HG03196 (cell line): ENCODE measurements around the gene CDCA8.

Experiments
- ATAC-seq: cut with Tn5 transposase; IDR thresholded peaks from one replicate; pipeline ENCODE4 v1.9.1; 2021; ENCODE audit not compliant: unreplicated experiment

Gene CDCA8

GRCh38 chr1:37692078-37692833, at the start of gene CDCA8:
Gene CDCA8, plus strand, starts transcription at chr1:37692516. Its CDS starts 175 bp downstream, at chr1:37692691.
- peak; percentile 70 for ATAC-seq

GRCh38 chr1:37647281-37647680, 45.0 kb upstream of the CDCA8 start:
- ATAC-seq: no peak

- no peak for ATAC-seq
These were observed 42.1 kb upstream of the CDCA8 start for GRCh38 chr1:37650173-37650572.

GRCh38 chr1:37650721-37651120, 41.6 kb upstream of the CDCA8 start:
- ATAC-seq: no peak

GRCh38 chr1:37651803-37652202, 40.5 kb upstream of the CDCA8 start:
- no peak for ATAC-seq

- no peak for ATAC-seq
These were observed 39.3 kb upstream of the CDCA8 start for GRCh38 chr1:37652976-37653375.

GRCh38 chr1:37653906-37654305, 38.4 kb upstream of the CDCA8 start:
- no peak for ATAC-seq

- no peak for ATAC-seq
These were observed 37.0 kb upstream of the CDCA8 start for GRCh38 chr1:37655274-37655673.

GRCh38 chr1:37656026-37656425, 36.3 kb upstream of the CDCA8 start:
- ATAC-seq: no peak

- no peak for ATAC-seq
These were observed 35.4 kb upstream of the CDCA8 start for GRCh38 chr1:37656881-37657280.

- no peak for ATAC-seq
These were observed 34.5 kb upstream of the CDCA8 start for GRCh38 chr1:37657620-37658412.

- ATAC-seq: no peak
These were observed 33.8 kb upstream of the CDCA8 start for GRCh38 chr1:37658486-37658885.

- no peak for ATAC-seq
These were observed 31.7 kb upstream of the CDCA8 start for GRCh38 chr1:37660664-37661063.

GRCh38 chr1:37661401-37661800, 30.9 kb upstream of the CDCA8 start:
- no peak for ATAC-seq

GRCh38 chr1:37662031-37662755, 30.1 kb upstream of the CDCA8 start:
- ATAC-seq: no peak

- ATAC-seq: no peak
These were observed 28.8 kb upstream of the CDCA8 start for GRCh38 chr1:37663426-37664000.

- ATAC-seq: no peak
These were observed 26.0 kb upstream of the CDCA8 start for GRCh38 chr1:37666241-37666867.

- ATAC-seq: no peak
These were observed 25.2 kb upstream of the CDCA8 start for GRCh38 chr1:37667023-37667671.

GRCh38 chr1:37670133-37670532, 22.2 kb upstream of the CDCA8 start:
- ATAC-seq: no peak

GRCh38 chr1:37671261-37671660, 21.1 kb upstream of the CDCA8 start:
- ATAC-seq: no peak
